Left lung (tissue), 10 donors: ENCODE data around the gene AKAP13. TPM values are rescaled to one million over a fixed set of nuclear protein-coding genes. Genes with fewer than 3 reads are reported as not detected.
A peak's percentile ranks its signal among the peaks of the same experiment; 100 is the strongest.

Source experiments
- ATAC-seq: fragments of 200-7000 bp; cut with Tn5 transposase; one replicate; pipeline ENCODE4 v1.9.1; 2020; ENCODE audit warnings: moderate library complexity
- DNase-seq, 4 donors: peaks; one replicate each; pipeline ENCODE4 v3.0.0-alpha.2; 2013 to 2020
- H3K27ac ChIP-seq, 2 donors: fragments of 200-600 bp; sonication (generic) in 1 of 2; one replicate each; pipeline versions ENCODE4 v1.5.0 to v1.8.0; 2020 to 2021
- H3K27me3 ChIP-seq, 2 donors: fragments of 200-600 bp; sonication (generic) in 1 of 2; one replicate each; pipeline versions ENCODE4 v1.5.0 to v1.8.0; 2020 to 2021
- H3K36me3 ChIP-seq, 2 donors: fragments of 200-600 bp; sonication (generic) in 1 of 2; one replicate each; pipeline versions ENCODE4 v1.5.0 to v1.8.0; 2020 to 2021
- H3K4me1 ChIP-seq, 2 donors: fragments of 200-600 bp; one replicate each; pipeline ENCODE4 v1.8.0; 2021
- H3K4me3 ChIP-seq, 2 donors: fragments of 200-600 bp; sonication (generic) in 1 of 2; one replicate each; pipeline versions ENCODE4 v1.5.0 to v1.8.0; 2020 to 2021; ENCODE audit warnings: mild to moderate bottlenecking in 1 of 2
- H3K9me3 ChIP-seq, 2 donors: fragments of 200-600 bp; sonication (generic) in 1 of 2; one replicate each; pipeline versions ENCODE4 v1.5.0 to v1.8.0; 2020 to 2021
- CTCF ChIP-seq, 2 donors: fragments of 200-600 bp; sonication (generic) in 1 of 2; IDR thresholded peaks; one replicate each; pipeline versions ENCODE4 v1.5.0 to v1.8.0; 2021; ENCODE audit warnings: antibody characterized with exemption in 2 of 2
- intact Hi-C, 2 donors: fragments of 100-400 bp; cut with DNase I; formaldehyde crosslinking; loops; one replicate each; pipeline versions ENCODE4 v1.11.2 to v1.14.2; 2022
- polyA plus RNA-seq, 6 donors: library from polyadenylated mRNA; unstranded; fragments of 120-200 nt; gene quantifications; one replicate each; pipeline ENCODE4 v1.2.1, GENCODE V29; 2013; ENCODE audit not compliant: insufficient read length in 6 of 6
- total RNA-seq, 2 donors: library from RNA; stranded (reverse); fragmentation: NEBNext Ultra II Directional; extraction: Animal tissue kit (Norgen Biotek cat#: 25700); gene quantifications; one replicate each; pipeline ENCODE4 v1.2.1, GENCODE V29; 2021
- donor health status: DM: no; HTN: yes; CAD: no.
- donor health status: DM: no; HTN: no; CAD: no.

AKAP13 gene
- total and polyA plus RNA-seq, 8 donors: 93.6 to 346 (median 102) TPM

- Histone ChIP-seq H3K27ac (peak overlapping the region in 1 of 2 donors; percentile 25), H3K9me3 (no peaks in the 10 kb centered on the region), H3K4me1 (peaks cover 25 to 59% of the 10 kb centered on the region in 2 donors), H3K4me3 (no peak overlapping the region), H3K36me3 (no peaks in the 10 kb centered on the region), H3K27me3 (no peaks in the 10 kb centered on the region)
- intact Hi-C loops: no loop called here
- TF ChIP-seq CTCF (IDR thresholded peaks at IDR 0.05): no peak
- no peak for DNase-seq
- ATAC-seq: no peak
Observed at GRCh38 chr15:85496151-85496550, 115.7 kb downstream of the AKAP13 start.

GRCh38 chr15:85496551-85497171 lies 116.3 kb downstream of the AKAP13 start:
- intact Hi-C loops: no loop called here
- no peaks in the 10 kb centered on the region for H3K9me3 ChIP-seq
- no peak for DNase-seq
- no peak overlapping the region for H3K4me3 ChIP-seq
- H3K27me3 ChIP-seq: no peaks in the 10 kb centered on the region
- ATAC-seq: no peak
- peaks cover 25 to 57% of the 10 kb centered on the region in 2 donors for H3K4me1 ChIP-seq
- H3K36me3 ChIP-seq: no peaks in the 10 kb centered on the region
- peak overlapping the region in 1 of 2 donors; percentile 25 for H3K27ac ChIP-seq
- no peak for TF ChIP-seq CTCF (IDR thresholded peaks at IDR 0.05)

GRCh38 chr15:85497172-85497569 lies 116.8 kb downstream of the AKAP13 start:
- Histone ChIP-seq H3K9me3 (no peaks in the 10 kb centered on the region), H3K36me3 (no peaks in the 10 kb centered on the region), H3K27me3 (no peaks in the 10 kb centered on the region), H3K4me1 (peaks cover 25 to 53% of the 10 kb centered on the region in 2 donors), H3K27ac (no peak overlapping the region), H3K4me3 (no peak overlapping the region)
- intact Hi-C loops: no loop called here
- DNase-seq (no peak), ATAC-seq (no peak)
- TF ChIP-seq CTCF (IDR thresholded peaks at IDR 0.05): no peak

GRCh38 chr15:85498471-85498870 lies 118.1 kb downstream of the AKAP13 start:
- H3K36me3 ChIP-seq: no peaks in the 10 kb centered on the region
- no peak overlapping the region for H3K27ac ChIP-seq
- H3K9me3 ChIP-seq: no peaks in the 10 kb centered on the region
- no peaks in the 10 kb centered on the region for H3K27me3 ChIP-seq
- DNase-seq (no peak), ATAC-seq (no peak)
- intact Hi-C loops: no loop called here
- no peak for TF ChIP-seq CTCF (IDR thresholded peaks at IDR 0.05)
- H3K4me1 ChIP-seq: peaks cover 22 to 46% of the 10 kb centered on the region in 2 donors
- no peak overlapping the region for H3K4me3 ChIP-seq

GRCh38 chr15:85499371-85499887 lies 119.0 kb downstream of the AKAP13 start:
- intact Hi-C loops: no loop called here
- ATAC-seq (peak; percentile 59), DNase-seq (no peak)
- no peak for TF ChIP-seq CTCF (IDR thresholded peaks at IDR 0.05)
- Histone ChIP-seq H3K4me3 (no peak overlapping the region), H3K9me3 (no peaks in the 10 kb centered on the region), H3K4me1 (peaks cover 15 to 42% of the 10 kb centered on the region in 2 donors), H3K27me3 (no peaks in the 10 kb centered on the region), H3K36me3 (no peaks in the 10 kb centered on the region), H3K27ac (peak overlapping the region in 1 of 2 donors; percentile 43)
